NCI-H146 treated with DMSO at 0.1 percent for 48 hours (cell line): ENCODE measurements around the gene GDPD4.

Experiments used
- DNase-seq: peaks from one replicate; lab custom pipeline; 2025; ENCODE audit not compliant: unreplicated experiment; lab: John Stamatoyannopoulos, UW

The GDPD4 gene

GRCh38 chr11:77178150-77178549, 123.3 kb downstream of the GDPD4 start:
- no peak for DNase-seq

GRCh38 chr11:77176996-77177395, 124.5 kb downstream of the GDPD4 start:
- no peak for DNase-seq

GRCh38 chr11:77175869-77176539, 125.5 kb downstream of the GDPD4 start:
- DNase-seq: no peak

- no peak for DNase-seq
These were observed 126.3 kb downstream of the GDPD4 start for GRCh38 chr11:77175021-77175842.

- peak; percentile 72 for DNase-seq
These were observed 126.9 kb downstream of the GDPD4 start for GRCh38 chr11:77174559-77174958.

- no peak for DNase-seq
These were observed 128.0 kb downstream of the GDPD4 start for GRCh38 chr11:77173494-77173893.

GRCh38 chr11:77172666-77172982, 128.9 kb downstream of the GDPD4 start:
- DNase-seq: no peak

GRCh38 chr11:77171885-77172665, 129.4 kb downstream of the GDPD4 start:
- DNase-seq: no peak

GRCh38 chr11:77171254-77171653, 130.2 kb downstream of the GDPD4 start:
- DNase-seq: no peak

- DNase-seq: no peak
These were observed 131.4 kb downstream of the GDPD4 start for GRCh38 chr11:77170107-77170506.

- DNase-seq: no peak
These were observed 133.7 kb downstream of the GDPD4 start for GRCh38 chr11:77167791-77168190.

- no peak for DNase-seq
These were observed 134.3 kb downstream of the GDPD4 start for GRCh38 chr11:77167111-77167626.
